CD4-positive, alpha-beta T cell treated with Interleukin-17A for 1 hour (primary cell): Measurements from ENCODE around the gene MACROD2.

ENCODE experiments used
- DNase-seq: peaks from one replicate; pipeline ENCODE4 v3.0.0-alpha.2; 2020

MACROD2 gene

DNA sequence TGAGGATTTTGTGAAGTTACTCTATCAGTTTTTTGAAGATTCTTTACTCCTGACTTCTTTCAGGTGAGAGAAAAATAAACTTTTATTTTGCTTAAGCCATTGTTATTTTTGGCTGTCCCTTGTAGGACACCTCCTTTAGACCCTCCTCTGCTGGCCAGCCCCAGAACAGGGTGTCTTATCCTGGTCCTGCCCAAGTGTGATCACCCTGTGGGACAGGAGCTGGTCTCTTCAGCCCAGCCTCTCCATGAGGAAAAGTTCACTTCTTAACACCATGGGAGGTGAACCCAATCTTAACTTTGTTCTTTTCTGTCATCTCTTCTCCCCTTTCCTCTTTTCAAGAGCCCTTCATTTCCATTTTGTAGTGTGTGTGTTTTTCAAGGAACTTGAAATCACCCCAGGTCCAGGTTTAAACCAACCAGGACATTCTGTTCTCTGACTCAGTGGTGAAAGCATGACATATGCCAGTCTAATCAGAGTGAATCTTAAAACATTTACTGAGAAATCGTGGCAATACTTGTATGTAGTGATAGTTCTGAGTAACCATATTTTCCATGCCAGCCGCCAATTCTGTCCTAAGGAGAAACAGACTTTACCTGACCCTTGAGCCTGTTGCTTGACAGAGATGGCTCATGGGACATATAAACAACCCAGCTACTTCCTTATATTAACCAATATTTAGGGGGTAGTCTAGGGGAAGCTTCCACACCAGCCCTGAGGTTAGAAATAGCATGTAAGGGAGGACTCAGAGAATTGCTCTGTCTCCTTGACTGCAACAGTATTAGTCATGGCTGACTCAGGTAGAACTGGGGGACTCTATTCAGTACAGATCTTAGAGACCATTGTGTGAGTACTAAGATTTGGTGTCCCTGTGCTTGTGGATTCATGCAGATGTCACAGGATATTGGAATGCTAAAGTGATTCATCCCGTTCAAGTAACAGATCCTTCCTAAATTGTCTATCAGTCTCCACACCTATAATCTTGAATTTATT is 293.3 kb downstream of the MACROD2 start:
- no peak for DNase-seq

DNA sequence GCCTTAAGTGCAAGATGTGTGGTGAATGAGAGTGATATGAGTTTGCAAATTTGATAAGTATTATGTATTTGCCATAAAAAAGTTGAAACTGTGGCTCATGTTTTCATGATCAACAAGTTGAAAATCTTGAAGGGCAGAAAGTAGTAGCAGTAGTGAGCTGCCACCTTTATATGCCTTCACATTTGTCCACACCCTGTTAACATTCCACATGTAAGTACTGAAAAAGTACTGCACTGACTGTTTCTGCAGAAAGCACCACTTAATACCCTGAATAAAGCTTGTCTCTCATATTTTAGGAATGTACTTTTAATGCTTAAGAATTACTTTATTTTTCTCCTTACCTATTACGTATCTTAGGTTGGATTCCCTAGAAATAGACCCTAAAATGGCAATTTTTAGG is 296.2 kb downstream of the MACROD2 start:
- no peak for DNase-seq

DNA sequence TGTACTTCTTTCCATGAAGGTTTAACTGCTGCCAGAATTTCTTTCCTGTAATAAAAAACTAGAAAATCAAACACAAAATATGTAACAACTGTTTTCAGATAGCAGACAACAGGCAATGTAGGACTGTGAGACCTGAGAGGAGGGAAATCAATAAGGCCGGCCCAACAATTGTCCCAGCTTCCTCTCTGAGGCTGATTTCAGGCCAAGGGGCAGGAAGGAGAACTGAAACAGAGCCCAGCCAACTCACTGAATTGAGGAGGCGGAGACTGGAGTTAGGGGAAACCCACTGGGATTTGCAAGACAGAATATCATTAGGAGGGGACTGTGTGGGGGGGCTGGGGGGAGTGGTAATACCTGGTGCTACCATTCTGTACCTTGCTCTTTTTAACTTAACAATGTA is 299.9 kb downstream of the MACROD2 start:
- DNase-seq: no peak

DNA sequence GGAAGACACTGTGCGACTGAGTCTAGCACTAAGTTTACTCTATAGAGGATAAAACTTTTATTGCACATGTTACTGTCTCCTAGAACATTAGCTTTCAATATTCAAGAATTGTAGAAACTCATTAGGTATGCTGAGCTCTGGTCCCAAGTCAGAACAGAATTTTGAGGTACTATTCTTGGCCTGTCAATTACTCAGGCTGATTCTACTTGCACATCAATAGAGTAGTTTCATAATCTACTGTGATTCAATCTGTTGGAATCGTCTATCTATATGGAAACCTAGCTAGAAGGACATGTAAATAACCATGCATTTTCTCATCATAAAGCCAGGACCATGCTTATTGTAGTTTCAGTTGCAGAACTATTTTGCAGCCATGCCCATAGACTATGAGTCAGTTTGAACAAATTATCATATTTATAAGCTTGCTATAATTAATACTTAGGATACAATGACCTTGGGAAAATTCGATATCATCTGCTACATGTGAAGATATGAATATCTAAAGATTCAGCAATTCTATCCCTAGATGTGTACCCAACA is 300.5 kb downstream of the MACROD2 start:
- no peak for DNase-seq

DNA sequence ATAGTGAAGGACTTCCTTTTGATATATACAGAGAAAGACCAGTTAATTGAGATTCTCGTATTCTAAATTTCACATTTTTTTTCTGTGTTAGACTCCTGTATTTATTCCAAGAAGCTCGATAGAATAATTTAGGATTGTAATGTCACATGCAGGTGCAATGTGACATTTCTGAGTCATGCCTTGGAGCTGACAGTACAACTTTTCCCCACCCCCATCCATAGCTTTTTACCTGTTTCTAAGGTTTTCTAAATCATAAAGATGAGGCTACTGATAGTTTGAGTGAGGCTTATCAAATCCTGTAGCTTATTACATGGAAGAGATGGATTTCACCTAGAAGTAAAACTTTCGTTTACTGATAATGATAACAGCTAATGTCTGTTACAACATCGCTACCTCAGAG is 304.5 kb downstream of the MACROD2 start:
- no peak for DNase-seq

DNA sequence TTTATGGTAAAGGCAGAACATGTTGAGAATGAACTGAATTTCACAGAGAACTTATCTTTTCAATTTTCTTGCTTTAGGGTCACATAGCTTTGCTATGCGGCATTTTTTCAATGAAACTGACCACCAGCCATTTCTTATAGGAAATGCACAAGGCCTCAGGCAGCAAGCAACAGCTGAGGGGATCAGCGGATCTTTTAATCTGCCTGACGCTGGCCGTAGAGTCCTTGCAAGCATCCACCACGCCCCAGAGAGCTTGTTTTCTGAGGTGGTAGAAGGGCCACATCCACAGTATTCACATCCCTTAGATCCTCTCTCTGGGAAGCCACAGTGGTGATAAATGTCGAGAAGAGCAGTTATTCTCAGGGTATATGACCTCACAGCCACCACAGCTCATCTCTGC is 307.8 kb downstream of the MACROD2 start:
- no peak for DNase-seq

DNA sequence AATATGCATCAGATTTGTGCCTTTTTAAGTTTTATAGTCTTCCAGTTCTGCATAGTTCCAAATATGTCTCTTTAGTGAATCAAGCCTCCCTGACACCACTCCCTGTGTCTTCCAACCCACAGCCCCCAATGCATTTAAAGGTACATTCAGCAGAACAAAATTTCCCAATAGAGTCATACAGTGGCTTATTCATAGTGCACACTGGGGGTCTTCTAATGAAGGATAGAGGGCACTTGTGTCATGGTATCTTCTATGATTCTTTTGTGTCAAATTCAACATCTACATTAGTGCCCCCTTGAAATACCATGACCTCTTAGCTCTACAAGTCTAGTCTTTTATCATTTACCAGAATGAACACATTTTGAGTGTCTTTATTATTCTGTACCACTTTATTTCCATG is 308.3 kb downstream of the MACROD2 start:
- no peak for DNase-seq

DNA sequence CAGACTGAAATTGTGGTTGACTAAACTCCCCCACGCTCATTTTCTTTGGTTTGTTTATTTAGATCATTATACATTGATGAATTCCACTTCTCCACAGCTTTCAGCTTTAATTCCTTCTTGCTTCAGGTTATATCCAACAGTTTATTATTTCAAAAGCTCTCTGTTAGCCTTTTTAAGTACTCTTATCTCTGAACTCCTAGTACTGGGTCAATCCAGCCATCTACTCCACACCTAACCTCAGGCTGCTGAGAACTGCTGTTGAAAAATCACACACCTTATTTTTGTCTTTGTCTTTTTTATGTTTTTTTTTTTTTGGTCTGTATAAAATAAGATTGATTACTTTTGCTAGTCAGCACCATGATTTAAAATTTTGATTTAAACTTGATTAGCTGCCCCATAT is 309.2 kb downstream of the MACROD2 start:
- DNase-seq: no peak

DNA sequence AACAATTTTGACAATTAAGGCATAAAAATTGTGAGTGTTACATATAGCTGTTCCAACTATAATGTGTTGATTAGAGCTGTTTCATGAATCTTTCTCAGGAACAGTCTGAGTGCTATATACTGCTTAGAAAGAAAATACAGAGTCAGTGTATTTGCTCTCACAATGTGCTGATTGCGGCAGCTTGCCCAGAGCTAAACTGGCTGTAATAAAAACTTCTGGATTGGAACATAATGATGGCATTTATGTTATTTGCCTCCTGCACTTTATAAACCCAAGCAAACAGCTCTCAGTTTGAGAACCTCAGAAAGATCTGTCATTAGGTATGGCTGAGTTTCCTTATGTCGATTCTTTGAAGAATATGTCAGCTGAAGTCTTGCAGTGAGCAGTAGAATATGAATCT is 312.6 kb downstream of the MACROD2 start:
- no peak for DNase-seq

DNA sequence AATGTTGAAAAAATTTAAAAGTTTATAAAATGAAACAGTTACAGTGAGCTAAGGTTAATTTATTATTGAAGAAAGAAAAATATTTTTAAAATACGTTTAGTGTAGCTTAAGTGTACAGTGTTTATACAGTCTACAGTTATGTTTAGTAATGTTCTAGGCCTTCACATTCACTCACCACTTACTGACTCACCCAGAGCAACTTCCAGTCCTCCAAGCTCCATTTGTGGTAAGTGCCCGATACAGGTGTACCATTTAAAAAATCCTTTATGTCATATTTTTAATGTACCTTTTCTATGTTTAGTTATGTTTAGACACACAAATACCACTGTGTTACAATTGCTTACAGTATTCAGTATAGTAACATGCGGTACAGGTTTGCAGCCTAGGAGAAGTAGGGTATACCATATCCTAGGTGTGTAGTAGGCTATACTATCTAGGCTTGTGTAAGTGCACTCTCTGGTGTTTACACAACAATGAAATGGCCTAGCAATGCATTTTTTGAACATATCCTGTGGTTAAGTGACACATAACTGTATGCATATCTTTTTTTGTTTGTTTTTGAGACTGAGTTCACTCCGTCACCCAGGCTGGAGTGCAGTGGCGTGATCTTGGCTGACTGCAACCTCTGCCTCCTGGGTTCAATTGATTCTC is 315.8 kb downstream of the MACROD2 start:
- no peak for DNase-seq

DNA sequence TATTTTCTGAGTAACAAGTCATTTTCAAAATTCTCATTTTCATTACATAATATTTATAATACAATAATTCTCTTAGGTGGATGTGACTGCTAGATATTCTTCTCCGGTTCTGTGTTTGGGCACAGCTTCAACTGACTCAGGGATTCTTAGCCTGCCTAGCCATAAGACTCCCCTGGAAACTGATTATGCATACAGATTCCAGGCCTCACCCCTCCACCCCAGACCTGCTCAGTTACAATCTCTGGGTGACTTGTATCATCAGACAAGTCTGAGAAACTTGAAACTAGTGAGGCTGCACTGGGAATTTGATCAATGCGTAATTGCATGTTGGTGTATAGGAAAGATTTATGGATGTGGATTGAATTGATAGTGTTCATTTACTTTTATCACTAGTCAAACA is 316.7 kb downstream of the MACROD2 start:
- no peak for DNase-seq

DNA sequence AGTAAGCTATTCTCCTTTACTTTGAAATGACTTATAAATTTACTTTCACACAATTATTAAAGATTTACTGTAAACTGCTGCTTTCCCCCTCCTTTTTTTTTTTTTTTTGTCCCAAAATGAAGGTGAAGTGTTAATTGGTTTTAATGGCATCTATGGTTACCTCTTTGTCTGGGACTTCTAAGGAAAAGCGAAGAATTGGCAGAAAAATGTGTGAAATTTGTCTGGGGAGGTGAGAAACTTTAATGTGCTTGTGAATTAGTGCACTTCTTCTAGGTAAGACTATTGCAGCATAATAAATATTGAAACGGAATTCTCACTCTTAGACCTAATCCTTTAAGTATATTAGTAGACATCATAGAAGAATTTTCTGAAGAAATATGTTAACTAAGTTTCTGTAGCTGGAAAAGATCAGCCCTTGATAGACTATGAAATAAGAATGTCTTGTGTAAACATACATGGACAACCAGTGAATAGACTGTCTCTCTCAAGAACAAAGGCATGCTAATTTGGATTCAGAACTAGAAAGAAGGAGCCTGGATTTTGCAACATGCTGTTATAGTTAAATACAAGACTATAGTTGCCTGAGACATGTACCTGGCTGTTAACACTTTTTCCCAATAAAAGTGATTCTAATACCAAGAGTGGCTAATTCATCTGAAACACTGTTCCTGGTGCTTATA is 318.2 kb downstream of the MACROD2 start:
- DNase-seq: no peak

DNA sequence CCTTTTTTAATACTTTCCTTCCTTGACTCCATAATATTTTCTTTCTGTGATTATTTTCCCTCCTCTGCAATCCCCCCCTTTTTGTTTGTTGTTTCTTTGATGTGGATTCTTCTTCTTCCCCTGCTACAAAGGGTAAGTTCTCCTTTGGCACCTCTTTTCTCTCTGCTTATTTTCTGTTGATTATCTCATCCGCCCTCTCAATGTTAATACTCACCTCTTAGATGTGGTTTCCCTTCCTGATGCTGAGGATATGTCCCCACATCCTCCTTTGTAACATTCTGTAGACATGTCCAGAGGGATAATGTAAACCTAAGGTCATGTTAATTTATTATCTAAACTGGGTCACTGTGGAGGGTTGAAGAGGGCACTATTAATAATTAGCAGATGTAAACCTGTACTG is 324.4 kb downstream of the MACROD2 start:
- DNase-seq: no peak

DNA sequence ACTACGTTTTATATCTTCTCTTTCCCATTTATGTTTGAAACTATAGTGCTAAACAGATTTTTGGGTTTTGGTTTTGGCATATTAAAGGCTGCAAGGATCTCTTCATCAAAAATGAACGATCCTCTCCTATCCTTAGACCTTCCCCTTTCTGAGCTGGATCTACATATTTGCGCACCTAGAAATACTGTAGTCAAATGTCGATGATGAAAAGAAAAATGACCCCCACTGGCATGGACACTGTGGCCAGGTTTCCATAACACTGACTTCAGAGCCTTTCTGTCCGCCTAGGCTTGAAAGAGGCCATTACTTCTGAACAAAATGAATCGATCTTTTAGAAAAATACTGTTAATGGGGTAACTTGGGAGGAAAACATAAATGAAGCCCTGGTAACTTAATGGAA is 336.3 kb downstream of the MACROD2 start:
- no peak for DNase-seq

DNA sequence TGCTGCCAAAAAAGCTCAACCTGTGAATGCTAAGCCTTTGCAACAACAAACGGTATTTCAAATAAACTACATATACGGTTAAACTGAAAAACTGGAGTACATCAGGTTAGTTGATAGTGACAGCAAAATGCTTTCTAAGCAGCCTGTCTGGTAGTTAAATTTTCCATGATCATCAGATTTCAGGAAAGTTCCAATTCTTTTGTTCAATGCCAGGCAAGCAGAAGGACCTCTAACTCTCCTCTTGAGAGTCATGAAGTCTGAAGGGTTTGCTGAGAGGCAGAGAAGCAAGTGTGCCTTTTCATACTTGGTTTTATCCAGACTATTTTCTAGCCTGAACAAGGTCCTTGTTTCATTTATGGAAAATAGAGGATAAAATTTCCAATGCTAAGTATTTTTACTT is 337.6 kb downstream of the MACROD2 start:
- no peak for DNase-seq

DNA sequence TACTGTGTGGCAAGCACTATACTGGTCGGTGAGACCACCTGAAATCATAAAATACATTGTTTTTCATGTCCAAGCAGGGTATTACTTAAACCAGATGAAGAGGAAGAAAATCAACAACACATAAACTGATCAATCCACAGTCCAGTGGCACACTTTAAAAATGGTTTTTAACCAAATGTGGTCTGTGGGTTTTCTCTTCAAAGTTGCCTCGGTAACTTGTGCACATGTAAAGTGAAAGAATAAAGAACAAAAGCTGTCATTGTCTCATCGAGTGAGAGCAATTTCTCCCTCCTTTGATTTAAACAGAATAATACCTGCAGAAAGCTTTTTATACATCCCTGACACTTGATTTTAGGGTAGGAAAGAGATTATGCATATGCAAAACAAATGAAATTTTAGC is 338.4 kb downstream of the MACROD2 start:
- no peak for DNase-seq

DNA sequence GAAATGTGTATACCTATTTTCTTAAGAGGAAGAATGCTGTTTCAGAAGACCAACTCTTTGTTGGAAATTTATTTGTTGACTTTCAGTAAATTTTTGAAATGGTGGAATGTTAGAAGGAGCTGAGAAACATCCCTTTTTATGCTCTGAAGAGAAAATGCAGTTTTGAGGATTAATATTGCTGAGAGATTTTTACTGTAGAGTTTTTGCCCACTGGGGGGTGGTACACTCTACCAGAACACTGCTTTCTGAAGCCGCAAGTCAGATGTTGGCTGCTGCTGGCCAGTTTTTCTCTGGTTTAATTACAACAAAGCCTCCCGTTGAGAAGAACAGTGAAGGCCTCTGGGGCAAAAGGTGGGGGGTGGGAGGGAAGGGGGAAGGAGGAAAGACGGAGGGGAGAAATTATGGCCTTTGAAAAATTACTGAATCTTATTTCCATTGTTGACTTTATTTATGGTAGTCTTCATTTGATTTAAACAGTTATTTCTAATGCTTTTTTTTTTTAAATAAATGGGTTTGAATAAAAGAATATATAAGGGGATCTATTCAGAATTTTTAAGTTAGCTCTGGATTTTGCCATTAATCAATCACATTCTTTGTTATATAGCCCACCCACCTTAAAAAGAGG is 339.1 kb downstream of the MACROD2 start:
- DNase-seq: no peak

DNA sequence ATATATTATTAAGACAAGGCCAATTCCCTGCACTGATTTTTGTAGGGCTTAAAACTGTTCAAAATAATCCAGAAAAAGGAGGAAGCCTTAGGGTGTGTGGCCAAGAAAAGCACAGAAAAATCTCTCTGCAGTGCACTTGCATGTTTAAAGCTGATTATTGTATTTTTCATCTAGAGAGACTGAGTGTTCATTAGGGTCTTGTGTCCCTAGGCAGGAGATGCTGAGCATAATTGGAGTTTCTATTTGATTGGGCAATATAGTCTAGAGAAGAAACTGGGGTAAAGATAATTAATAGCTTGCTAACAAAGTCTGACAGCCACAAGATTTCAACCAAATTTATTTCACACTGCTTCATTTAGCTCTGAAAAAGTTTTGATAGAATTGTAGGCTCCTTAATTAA is 339.7 kb downstream of the MACROD2 start:
- DNase-seq: no peak

DNA sequence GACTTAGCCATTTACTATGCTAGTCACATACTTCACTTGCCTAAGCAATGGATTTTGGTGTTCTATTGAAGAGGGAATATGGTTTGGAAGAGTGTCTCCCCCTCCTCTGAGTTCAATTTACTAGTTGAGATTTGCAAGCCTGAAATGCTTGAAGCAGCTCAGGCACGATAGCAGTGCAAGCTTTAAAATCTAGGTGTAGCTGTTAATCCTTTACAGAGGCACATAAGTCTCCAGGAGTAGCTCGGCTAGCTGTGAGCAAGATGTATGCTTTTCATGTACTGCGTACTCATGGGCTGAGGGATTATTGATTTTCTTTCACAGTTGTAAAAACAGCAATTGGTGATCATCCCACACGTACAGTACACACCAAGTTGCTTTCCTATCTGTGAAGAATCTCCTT is 341.4 kb downstream of the MACROD2 start:
- no peak for DNase-seq

DNA sequence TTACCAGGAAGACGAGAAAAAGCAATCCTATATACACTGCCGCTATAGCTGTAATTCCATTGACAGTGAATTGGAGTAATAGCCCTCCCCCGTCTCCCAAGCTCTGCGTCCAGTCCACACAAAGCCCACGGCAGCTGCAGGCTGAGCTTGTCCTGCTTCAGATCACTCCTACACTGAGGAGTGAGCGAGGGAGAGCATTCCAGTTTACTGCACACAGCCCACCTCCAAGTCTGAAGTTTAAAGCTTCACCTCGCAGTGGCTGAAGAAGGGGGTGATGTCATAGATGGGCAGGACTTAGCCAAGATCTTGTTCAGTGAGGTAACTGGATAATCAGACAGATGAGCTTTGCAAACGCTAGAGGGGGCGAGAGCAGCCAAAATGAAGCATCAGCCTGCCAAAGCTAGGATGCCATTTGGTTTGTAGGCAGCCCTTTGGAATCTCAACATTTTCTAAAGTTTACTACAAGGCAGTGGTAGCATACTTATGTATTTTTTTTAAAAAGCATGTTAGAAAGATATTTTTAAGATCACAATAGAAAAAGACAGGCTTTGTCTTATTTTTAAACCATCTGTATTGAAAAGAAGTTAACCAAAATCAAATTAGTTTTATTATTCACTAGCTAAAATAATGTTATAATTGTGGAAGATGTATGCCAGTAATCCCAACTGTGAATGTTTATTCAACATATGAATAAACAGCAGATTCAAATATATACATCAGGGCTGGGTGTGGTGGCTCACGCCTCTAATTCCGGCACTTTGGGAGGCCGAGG is 342.3 kb downstream of the MACROD2 start, which contains the start of gene FLRT3:
Gene FLRT3, minus strand, starts transcription at position 213 of the 772 bp plus-strand sequence. CDS start 10,106 bp downstream, outside the sequence.
- DNase-seq: no peak

DNA sequence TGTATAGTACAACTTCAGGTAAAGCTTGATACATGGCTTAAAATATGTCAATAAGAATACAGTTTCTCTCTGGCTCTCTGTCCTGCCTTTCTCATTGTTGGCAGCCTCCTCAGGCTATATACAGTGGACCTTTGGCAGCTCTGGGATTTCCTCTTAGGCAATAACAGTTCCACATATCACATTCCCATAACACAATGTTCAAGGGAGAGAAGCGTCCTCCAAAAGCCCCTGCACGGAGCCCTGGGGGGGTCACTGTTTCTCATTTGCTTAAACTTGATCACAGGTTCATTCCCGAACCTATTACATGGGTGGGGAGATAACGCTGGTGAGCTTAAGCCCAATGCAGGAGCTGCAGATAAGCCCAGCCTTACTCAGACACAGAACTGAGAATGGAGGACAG is 346.5 kb downstream of the MACROD2 start:
- DNase-seq: no peak

DNA sequence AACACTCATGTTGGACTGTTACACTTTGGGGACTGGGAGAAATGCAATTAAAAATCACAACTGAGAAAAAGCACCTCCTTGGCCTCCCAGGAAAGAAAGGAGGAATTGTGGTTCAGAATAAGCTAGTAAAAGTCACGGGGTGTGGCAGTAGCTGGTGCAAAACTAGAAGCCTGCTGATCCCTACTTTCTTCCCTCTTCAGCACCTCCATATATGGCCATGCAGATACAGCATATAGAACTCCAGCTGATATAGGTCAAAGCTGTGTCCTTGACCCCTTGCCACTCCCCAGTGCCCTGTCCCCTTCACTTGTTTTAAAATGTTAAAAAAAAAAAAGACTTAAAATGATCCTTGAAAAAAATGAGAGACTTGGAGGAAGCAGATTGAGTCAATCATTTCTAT is 347.6 kb downstream of the MACROD2 start:
- DNase-seq: no peak
